Activated CD4-positive, alpha-beta T cell treated with anti-CD3 and anti-CD28 coated beads, Interleukin-2, amount 50 U/mL, for 1 hour (primary cell): ENCODE results near the gene ZNF813.
"Not testable (repeated sequence)": the region's sequence is repeated elsewhere in the genome, so short reads cannot be mapped to it uniquely, and the experiment has no call there.

ENCODE experiments used
- DNase-seq: peaks from one replicate; pipeline ENCODE4 v3.0.0-alpha.2; 2020

Gene ZNF813

GRCh38 chr19:53467485-53468262 lies at the start of gene ZNF813:
ZNF813 (plus strand) TSS chr19:53467733; CDS start chr19:53483823, 16,090 bp downstream.
- DNase-seq: peak; percentile 97

DNA sequence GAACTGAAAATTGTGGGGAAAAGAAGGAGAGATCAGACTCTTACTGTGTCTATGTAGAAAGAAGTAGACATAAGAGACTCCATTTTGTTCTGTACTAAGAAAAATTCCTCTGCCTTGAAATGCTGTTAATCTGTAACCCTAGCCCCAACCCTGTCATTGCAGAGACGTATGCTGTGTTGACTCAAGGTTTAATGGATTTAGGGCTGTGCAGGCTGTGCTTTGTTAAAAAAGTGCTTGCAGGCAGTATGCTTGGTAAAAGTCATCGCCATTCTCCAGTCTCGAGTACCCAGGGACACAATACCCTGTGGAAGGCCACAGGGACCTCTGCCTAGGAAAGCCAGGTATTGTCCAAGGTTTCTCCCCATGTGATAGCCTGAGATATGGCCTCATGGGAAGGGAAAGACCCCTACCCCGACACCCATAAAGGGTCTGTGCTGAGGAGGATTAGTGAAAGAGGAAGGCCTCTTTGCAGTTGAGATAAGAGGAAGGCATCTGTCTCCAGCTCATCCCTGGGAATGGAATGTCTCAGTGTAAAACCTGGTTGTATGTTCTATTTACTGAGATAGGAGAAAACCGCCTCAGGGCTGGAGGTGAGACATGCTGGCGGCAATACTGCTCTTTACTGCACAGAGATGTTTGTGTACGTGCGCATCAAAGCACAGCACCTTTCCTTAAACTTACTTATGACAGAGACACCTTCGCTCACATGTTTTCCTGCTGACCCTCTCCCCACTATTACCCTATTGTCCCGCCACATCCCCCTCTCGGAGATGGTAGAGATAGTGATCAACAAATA lies 46.8 kb upstream of the ZNF813 start:
- not testable (repeated sequence) for DNase-seq

GRCh38 chr19:53422551-53422950 lies 45.0 kb upstream of the ZNF813 start:
- DNase-seq: no peak

DNA sequence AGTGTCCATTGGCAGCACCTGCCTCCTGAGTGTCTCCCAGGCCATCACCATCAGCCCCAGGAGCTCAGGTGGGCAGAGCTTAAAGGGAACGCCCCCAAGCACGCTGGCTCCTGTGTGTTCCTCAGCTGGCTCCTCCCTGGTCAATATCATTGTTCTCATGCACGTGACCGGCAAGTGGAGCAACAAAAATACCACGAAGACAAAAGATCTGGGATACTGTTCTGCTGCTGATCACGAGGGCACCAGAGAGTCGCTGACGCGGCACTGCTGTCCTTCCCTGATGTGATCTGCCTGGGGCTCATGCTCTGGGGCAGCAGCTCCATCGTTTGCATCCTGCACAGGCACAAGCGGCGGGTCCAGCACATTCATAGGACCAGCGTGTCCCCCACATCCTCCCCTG lies 44.5 kb upstream of the ZNF813 start:
- not testable (repeated sequence) for DNase-seq

GRCh38 chr19:53423680-53424079 lies 43.9 kb upstream of the ZNF813 start:
- not testable (repeated sequence) for DNase-seq

DNA sequence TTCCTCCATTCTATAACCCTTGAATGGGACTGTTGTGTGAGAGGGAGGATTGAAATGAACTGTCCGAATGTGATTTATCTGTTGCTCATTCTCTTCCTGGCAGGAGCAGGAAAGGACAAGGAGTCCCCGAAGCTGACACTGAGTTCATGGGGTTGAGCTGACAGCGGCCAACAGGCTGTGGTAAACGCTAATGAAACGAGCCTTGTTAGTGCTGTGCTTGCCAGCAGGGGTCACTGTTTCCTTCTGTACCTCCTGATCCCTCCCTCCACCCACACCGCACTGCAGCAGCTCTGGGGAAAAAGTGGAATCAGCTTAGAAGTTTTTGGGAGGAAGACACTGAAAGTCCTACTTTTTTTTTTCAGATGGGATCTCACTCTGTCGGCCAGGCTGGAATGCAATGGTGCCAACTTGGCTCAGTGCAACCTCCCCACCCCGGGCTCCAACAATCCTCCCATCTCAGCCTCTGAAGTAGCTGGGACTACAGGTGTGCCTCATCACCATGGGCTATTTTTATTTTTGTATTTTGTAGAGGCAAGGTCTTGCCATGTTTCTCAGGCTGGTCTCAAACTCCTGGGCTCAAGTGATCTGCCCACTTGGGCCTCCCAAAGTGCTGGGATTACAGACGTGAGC lies 42.5 kb upstream of the ZNF813 start:
- DNase-seq: peak; percentile 56

DNA sequence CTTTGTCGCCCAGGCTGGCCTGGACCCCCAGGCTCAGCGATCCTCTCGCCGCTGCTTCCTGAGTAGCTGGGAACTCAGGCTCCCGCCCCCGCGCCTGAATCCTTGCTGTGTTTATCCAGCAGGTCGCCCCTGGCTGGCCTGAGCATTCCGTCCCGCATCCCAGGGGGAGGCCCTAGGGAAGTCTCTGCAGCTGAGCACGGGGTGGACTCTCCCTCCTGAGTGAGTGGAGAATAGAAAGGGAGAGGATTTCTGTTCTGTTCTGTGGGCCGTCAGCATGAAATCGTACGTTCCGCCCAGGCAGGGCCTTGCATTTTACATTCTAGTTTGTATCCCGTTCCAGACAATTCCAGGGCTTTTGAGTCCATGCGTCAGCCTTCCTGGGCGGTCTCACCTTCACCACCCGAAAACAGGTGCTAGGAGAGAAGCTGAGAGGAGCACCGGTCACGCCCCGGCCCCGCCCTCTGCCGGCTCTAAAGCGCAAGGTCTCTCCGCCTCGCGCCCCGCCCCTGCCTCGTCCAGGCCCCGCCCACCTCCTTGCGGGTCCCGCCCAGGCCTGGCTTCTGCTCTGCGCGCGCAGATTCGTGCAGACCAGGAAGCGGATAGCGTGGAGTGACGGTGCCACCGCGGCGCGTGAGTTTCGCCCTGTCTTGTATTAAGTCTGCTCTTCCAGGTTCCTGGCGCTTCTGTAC lies 36.0 kb upstream of the ZNF813 start, which contains the start of gene ZNF761:
Gene ZNF761 (plus strand): TSS at position 586 of the 689 bp plus-strand sequence. CDS start 15,285 bp downstream, outside the sequence.
- peak; percentile 98 for DNase-seq

DNA sequence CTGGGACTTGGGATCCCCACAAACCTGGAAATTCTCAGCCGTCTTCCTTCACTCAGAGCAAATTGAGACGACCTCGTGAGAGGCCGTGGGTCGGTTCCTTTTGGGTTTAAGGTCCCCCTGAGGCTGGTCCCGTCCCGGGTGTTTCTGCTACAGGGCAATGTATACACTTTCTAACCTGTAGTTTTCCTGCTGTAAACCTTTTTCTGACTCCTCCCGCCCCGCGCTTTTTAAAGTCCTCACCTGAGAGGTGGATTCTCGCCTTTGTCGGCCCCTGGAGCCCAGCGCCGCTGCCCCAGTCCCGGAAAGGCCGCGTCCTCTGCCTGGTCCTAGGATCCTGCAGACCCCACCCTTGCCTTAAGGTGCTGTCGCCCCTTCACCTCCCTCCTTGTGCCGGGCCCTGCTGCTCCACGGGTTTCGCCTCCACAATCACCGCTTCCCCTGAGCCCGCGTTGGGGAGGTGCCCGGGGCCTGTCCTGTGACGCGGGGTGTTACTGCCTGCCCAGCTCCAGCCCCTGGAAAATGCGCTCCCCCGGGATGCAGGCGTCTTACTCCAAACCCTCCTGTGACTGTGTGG lies 35.4 kb upstream of the ZNF813 start:
- no peak for DNase-seq

DNA sequence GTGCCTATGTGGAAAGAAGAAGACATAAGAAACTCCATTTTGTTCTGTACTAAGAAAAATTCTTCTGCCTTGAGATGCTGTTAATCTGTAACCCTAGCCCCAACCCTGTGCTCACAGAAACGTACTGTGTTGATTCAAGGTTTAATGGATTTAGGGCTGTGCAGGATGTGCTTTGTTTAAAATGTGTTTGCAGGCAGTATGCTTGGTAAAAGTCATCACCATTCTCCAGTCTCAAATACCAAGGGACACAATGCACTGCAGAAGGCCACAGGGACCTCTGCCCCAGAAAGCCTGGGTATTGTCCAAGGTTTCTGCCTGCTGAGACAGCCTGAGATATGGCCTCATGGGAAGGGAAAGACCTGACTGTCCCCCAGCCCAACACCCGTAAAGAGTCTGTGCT lies 23.7 kb upstream of the ZNF813 start:
- not testable (repeated sequence) for DNase-seq

DNA sequence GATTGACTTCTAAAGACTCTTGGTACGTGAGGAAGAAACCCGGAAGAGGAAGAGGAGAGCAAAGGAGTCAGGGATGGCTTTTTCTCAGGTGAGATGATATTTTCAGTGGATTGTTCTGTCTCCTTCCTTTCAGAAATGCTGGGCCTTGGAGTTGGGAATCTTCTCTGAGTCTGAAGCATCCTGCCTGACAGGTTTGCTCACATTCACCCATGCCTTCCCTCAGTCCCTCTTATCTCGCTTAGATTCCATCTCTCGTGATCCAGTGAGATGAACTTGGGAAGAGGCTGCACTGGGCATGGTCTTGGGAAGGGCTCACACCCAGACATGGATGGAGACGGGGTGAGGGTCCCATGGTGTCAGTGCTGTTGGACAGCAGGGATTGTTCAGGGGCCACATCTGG lies 20.3 kb upstream of the ZNF813 start:
- not testable (repeated sequence) for DNase-seq

- no peak for DNase-seq
These were observed 11.7 kb upstream of the ZNF813 start for GRCh38 chr19:53455828-53456227.

GRCh38 chr19:53460131-53460721 lies 7.3 kb upstream of the ZNF813 start:
- not testable (repeated sequence) for DNase-seq

GRCh38 chr19:53461866-53462265 lies 5.7 kb upstream of the ZNF813 start:
- DNase-seq: no peak

DNA sequence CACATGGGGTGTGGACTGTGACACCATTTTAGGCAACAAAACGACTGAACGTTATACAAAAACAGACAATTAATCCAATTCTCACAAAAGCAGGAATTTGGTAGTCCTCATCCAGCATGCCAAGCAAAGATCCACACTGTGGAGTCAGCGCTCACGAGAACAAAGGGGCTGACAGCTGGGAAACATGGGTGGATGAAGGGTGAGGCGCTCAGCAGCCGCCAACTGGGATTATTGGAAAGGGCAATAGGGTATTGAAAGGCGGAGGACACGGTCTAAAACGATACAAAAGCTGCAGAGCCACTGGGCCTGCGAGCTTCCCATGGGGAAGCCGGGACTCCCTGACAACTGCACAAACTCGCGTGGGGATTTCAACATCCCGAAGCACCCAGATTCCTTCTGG lies 4.7 kb upstream of the ZNF813 start:
- DNase-seq: no peak

DNA sequence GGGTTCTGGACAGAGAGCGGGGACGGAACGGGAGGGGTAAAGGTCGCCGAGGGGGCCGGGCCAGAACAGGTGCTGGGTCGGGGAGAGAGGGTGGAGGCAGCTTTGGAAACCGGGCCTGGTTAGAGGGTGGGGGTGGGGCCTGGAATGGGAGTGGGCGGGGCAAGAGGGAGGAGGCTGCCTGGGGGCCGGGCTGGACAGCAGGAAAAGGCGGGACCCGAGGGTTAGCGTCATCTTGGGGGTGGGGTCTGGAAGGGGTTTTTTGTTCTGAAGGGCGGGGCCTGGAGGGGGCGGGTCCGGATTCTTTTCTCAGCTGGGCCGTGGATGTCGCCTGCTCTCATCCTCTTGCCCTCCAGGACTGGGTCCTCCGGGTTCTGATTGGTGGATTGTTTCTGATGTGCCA lies 4.3 kb upstream of the ZNF813 start:
- no peak for DNase-seq

- no peak for DNase-seq
These were observed 628 bp upstream of the ZNF813 start for GRCh38 chr19:53466726-53467484.

DNA sequence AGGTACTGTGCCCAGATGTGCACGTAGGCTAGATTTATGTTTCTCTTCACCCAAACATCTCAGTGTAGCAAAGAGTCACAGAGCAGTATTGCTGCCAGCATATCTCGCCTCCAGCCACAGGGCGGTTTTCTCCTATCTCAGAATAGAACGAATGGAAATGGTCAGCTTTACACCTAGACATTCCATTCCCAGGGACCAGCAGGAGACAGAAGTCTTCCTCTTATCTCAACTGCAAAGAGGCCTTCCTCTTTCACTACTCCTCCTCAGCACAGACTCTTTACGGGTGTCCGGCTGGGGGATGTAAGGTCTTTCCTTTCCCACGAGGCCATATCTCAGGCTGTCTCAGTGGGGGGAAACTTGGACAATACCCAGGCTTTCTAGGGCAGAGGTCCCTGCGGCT lies 1.1 kb downstream of the ZNF813 start:
- DNase-seq: not testable (repeated sequence)

DNA sequence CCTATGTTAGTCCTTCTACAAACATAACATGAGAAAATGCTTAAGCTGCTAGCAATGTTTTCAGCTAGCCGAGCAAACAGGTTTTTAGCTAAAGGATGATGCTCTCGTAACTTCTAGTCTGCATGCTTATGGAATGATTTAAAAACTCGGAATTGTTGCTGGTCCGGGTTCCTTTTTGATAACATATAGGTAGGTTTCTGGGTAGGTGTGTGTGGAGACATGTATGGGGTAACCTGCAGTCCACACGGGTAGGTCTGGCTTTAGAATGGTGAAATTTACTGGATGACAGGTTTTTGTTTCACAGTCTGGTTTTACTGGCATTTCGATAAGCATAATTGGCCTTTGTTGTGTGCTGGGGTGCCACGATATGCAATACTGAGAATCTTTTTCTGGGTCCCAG lies 4.4 kb downstream of the ZNF813 start:
- no peak for DNase-seq

DNA sequence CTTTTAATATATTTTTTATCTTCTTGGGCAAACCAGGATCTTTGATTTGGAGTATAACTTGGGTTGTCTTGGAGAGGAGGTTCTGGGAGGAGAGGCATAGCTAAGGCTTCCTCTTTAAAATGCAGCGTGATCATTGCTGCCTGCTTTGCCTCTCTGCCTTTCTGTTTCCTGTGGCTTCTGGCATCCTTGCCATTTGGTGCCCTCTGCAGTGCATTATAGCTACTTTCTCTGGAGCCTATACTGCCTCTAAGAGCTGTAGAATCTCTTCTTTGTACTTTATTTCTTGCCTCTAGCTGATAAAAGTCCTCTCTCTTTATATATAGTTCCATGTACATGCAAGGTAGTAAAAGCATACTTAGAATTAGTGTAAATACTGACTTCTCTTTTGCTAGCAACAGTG lies 7.3 kb downstream of the ZNF813 start:
- DNase-seq: not testable (repeated sequence)

GRCh38 chr19:53475470-53475869 lies 7.9 kb downstream of the ZNF813 start:
- not testable (repeated sequence) for DNase-seq

DNA sequence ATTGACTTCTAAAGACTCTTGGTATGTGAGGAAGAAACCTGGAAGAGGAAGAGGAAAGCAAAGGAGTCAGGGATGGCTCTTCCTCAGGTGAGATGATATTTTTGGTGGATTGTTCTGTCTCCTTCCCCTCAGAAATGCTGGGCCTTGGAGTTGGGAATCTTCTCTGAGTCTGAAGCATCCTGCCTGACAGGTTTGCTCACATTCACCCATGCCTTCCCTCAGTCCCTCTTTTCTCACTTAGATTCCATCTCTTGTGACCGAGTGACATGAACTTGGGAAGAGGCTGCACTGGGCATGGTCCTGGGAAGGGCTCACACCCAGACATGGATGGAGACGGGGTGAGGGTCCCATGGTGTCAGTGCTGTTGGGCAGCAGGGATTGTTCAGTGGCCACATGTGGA lies 16.2 kb downstream of the ZNF813 start:
- not testable (repeated sequence) for DNase-seq
